HG03558 (cell line): Measurements from ENCODE around the gene CACNB1.

Experiments
- ATAC-seq: cut with Tn5 transposase; IDR thresholded peaks from one replicate; pipeline ENCODE4 v1.9.1; 2021; ENCODE audit warnings: moderate number of reproducible peaks; ENCODE audit not compliant: unreplicated experiment; ENCODE audit errors: extremely low read depth

CACNB1 gene

DNA sequence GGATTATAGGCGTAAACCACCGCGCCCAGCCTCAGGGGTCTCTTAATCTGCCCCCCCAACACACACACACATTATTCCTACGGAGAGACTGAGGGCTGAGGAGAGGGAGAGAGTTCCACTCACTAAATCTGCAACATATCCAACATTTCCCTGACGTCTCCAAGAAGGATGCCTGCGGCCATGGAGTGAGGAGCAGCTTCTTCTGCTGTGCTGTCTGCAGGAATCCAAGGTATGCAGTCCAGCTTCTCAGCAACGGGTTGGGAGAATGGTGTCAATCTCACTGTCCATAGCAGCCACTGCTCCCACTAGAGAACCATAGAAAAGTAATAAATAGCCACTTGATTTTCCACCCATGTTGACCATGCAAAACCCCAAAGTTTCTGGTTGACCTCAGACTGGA is 41.0 kb downstream of the CACNB1 start:
- no peak for ATAC-seq

DNA sequence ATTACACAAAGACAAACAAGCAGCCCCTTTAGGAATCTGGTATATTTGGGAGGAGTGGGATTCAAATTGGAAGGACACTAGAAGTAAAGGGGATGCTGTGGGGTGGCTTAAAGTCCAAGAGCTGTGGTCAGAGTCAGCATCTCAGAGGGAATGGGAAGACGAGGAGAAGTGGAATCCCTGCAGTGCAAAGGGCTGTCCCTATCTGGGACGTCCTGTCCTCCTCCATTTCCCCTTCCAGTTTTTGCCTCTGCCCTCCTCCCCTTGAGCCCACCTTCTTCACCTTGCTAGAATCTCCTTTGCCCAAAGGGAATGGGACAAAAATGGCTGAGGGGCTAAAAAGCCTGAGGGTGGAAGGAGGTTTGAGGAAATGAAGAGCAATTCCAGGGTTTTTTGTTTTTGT is 41.8 kb downstream of the CACNB1 start:
- ATAC-seq = no peak

- no peak for ATAC-seq
These were observed 43.8 kb downstream of the CACNB1 start for GRCh38 chr17:39153599-39154051.

- no peak for ATAC-seq
These were observed 45.3 kb downstream of the CACNB1 start for GRCh38 chr17:39151943-39152818.

DNA sequence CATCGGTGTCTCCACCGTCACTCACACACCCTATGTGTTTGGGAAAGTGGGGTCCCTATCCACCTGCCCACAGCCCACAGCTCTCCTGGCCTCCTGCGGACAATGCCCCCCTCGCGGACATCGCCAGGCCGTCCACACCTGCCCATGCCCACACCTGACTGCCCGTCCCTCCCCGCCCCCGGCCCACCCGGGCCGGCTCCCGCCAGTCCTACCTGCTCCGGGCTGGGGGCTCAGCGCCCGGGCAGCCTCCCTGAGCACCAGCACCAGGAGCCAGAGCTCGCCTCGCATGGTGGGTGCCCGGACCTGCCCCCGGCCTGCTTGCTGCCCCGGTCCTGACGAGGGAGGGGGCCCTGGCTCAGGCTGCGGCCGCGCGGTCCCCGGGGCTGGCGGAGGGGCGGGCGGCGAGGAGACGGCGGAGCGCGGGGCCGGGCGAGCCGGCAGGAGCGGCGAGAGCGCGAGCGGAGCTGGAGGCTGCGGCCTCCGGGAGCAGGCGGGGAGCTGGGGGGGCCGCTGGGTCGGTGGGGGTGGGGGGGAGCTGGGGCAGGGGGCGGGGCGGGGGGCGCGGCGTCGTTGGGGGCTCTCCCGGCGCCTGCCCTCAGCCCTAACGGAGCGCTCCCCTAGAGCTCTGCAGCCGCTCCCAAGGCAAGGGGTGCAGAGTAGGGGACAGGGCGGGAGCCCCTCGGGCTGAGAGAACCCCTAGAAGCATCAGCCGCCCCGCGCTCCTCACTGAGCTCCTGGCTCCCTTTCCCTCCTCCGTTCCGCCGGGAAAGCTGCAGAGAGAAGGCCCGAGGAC is 46.1 kb downstream of the CACNB1 start, which contains the start of gene PLXDC1:
PLXDC1 (minus strand) TSS at position 488 of the 793 bp plus-strand sequence; CDS start at position 288, 200 bp downstream.
- no peak for ATAC-seq

DNA sequence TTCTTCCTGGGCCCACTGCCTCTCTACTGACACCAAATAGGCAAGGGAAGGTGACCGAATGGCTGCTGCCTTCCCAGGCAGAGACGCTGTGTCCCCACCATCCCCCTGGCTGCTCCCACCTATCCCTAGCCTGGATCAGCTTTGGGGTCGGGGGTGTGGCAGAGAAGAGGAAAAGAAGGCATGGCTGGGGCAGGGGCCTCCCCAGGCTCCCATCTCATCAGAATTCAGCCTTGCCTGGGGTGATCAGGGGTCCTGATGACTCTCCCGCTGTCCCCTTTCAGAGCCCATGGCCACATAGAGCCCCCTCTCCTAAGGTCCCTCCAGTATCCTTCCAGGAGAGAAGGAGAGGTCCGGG is 46.7 kb downstream of the CACNB1 start:
- no peak for ATAC-seq

DNA sequence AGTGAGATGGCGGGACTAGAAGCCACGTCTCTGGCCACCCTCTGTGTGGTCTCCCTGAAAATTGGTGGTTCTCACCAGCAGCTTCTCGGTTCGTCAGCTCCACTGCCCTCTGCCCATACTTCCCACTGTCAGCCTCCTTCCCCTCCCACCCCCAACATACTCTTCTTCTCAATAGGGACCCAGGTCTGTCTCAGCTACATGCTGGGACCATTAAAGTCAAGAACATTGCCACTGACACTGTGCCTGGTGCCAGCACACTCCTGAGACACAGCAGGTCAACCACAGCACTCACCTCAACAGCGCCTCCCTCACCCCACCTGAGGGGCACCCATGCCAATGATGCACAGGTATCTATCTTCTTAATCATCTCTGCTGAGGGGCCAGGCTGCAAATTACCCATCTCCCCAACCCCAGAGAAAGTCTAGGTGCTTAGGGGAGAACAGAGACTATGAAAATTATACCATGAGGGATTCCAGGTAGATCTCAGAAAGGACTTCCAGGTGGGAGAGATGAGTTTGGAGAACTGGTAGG is 47.3 kb downstream of the CACNB1 start:
- no peak for ATAC-seq

- ATAC-seq = no peak
These were observed 50.0 kb downstream of the CACNB1 start for GRCh38 chr17:39147221-39148185.

- ATAC-seq = no peak
These were observed 51.2 kb downstream of the CACNB1 start for GRCh38 chr17:39146273-39146672.

GRCh38 chr17:39145143-39145542 is 52.3 kb downstream of the CACNB1 start:
- ATAC-seq = no peak

GRCh38 chr17:39144416-39144840 is 53.0 kb downstream of the CACNB1 start:
- no peak for ATAC-seq

DNA sequence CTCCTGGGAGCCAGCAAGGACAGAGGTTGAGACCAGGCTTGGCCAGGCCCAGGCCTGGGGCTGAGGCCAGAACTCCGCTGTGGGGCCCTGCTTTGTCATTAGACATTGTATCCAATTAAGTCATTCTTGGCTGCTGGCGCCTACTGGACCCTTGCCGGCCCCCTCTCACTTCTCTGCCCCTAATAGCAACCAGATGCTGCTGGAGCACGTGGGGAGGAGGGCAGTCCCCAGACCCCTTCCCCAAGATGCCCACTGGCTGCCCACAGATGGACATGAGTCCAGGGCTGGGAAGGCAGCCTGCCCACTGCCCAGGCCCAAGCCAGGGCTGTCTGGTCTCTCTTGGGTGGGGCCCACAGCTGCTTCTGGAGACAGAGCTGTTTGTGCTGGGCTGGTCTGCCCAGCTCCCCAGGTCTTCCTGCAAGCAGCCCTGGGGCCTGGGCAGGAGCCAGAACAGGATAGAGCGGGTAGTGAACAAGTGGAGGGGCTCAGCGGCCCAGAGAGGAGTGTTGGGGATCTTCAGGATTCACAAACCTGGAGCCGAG is 53.8 kb downstream of the CACNB1 start:
- no peak for ATAC-seq

GRCh38 chr17:39141915-39142664 is 55.4 kb downstream of the CACNB1 start:
- ATAC-seq = no peak

- ATAC-seq = no peak
These were observed 56.2 kb downstream of the CACNB1 start for GRCh38 chr17:39141294-39141693.

- no peak for ATAC-seq
These were observed 57.9 kb downstream of the CACNB1 start for GRCh38 chr17:39139561-39139960.

DNA sequence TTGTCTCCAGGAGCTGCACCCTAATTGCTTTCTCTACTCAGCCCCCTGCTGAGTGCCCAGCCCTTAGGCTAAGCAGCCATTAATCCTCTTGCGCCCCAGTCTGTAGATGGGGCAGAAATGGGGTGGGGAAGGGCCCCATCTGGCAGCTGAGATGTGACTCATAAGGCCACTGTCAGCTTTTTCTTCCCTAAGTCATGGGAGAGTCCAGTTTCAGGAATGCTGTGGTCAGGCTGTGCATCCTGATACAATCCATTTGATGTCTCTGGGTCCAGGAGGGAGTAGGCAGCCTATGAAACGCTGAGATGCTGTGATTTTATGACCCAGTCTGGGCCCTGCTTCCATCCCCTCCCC is 58.3 kb downstream of the CACNB1 start:
- no peak for ATAC-seq

DNA sequence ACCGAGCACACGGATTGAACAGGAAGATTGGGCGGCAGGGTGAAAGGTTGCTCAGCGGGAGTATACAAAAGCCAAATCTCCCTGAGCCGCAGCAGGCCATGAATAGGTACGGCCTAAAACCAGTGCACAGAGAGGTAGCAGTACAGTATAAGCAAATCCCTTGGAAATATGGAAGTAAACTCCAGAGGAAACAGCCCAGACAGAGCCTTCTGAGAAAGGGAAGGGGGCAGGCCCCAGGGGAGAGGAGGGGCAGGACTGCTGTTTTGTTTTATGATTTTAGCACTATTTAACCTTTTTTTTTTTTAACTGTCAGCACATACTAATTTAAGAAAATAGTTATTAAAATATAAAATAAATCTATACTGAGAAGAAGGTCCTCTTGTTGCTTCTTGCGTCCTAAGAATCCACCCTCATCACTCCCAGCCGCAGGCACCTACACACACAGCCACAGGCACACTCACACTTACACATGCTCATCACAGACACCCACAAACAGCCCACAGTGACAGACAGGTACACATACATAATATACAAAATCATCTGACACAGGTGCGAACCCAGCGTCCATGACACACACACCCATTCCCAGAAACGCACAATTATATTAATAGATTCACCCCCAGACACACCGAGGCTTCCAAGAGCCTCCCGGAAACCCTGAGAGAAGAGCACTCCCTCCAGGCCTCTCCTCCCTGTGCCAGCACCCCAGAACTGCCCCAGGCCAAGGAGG is 58.9 kb downstream of the CACNB1 start:
- no peak for ATAC-seq

DNA sequence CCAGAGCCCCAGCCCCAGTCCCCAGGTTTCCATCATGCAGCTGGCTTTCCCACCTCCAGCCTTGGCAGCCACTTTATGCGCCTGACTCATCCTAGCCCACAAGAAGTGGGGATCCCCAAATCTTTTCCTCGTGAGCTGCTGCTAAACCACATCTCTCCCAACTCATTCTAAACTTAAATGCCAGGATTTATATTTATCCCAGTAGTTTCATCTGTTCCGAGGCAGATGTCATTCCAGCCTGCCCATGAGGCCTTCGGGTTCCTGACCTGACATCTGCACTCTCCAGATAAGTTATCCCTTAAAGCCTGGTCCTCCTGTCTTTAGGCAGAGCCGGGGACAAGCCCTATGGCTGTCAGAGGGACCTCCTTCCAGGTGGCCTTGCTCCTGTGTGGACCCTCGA is 62.6 kb downstream of the CACNB1 start:
- no peak for ATAC-seq
